Breast epithelium (tissue), 4 donors: Measurements from ENCODE around the gene REC114. TPM values are rescaled to one million over a fixed set of nuclear protein-coding genes. Genes with fewer than 3 reads are reported as not detected.

Experiments used
- DNase-seq, 2 donors: peaks; one replicate each; pipeline ENCODE4 v3.0.0-alpha.2; 2019; ENCODE audit warnings: low spot score in 2 of 2
- H3K27ac ChIP-seq, 2 donors: fragments of 200-600 bp; sonication (generic) in 1 of 2; one replicate each; pipeline ENCODE4 v1.5.1; 2016 to 2019; ENCODE audit warnings: mild to moderate bottlenecking in 1 of 2
- H3K27me3 ChIP-seq, 2 donors: fragments of 200-600 bp; sonication (generic) in 1 of 2; one replicate each; pipeline versions ENCODE4 v1.5.1 to v1.6.0; 2017 to 2019; ENCODE audit warnings: control low read depth in 1 of 2, mild to moderate bottlenecking in 1 of 2
- H3K36me3 ChIP-seq: fragments of 200-600 bp; one replicate; pipeline ENCODE4 v1.5.1; 2019
- H3K4me1 ChIP-seq, 2 donors: fragments of 200-600 bp; sonication (generic); one replicate each; pipeline ENCODE4 v1.5.1; 2016 to 2019; ENCODE audit warnings: control low read depth in 1 of 2
- H3K4me3 ChIP-seq, 3 donors: fragments of 200-600 bp; sonication (generic); 1 replicate in 2 of 3; 2 replicates in 1 of 3; pipeline ENCODE4 v1.5.1; 2016 to 2019; ENCODE audit warnings: mild to moderate bottlenecking in 3 of 3, moderate library complexity in 2 of 3
- H3K9me3 ChIP-seq, 2 donors: fragments of 200-600 bp; sonication (generic) in 1 of 2; one replicate each; pipeline ENCODE4 v1.5.1; 2016 to 2019; ENCODE audit warnings: control low read depth in 1 of 2
- POLR2A ChIP-seq: fragments of 450-650 bp; IDR thresholded peaks from one replicate; pipeline ENCODE4 v1.6.1; 2016; ENCODE audit warnings: antibody characterized with exemption, mild to moderate bottlenecking, moderate library complexity
- POLR2AphosphoS5 ChIP-seq, 3 donors: sonication (generic); formaldehyde crosslinking; IDR thresholded peaks; one replicate each; pipeline ENCODE4 v1.6.1; 2017; ENCODE audit warnings: antibody characterized with exemption in 3 of 3
- intact Hi-C: fragments of 100-400 bp; cut with DNase I; formaldehyde crosslinking; loops from one replicate; pipeline ENCODE4 v1.15.1; 2023; ENCODE audit warnings: low total_unique reads
- total RNA-seq, 3 donors: library from RNA; depleted of rRNA; stranded (reverse); fragments of >200 nt; gene quantifications; one replicate each; pipeline ENCODE4 v1.1.0, GENCODE V29; 2016
- TF ChIP-seq, protein P1 (sequence below), 3 donors: fragments of 450-650 bp; IDR thresholded peaks; one replicate each; pipeline ENCODE4 v1.5.1; 2016 to 2017; ENCODE audit warnings: antibody characterized with exemption in 3 of 3, mild to moderate bottlenecking in 3 of 3, moderate library complexity in 3 of 3

Gene REC114
- total RNA-seq, 3 donors from 2014 or later = not detected

DNA sequence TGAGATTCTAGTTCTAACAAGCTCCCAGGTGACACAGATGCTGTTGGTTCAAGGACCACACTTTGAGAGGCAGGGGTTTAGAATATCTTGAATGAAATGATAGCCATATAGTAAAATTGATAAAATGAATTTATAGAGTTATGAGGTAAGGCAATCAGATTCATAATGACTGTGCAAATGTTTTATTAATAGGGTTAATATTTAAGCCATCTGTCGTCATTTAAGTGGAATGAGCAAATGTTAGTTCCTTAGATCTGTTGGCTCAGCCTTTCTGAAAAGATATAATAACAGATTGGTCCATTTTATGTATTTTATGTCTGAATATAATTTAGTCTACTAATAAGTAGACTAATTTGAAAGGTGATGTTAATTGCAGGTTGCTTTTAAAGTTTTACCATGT lies 12.9 kb downstream of the REC114 start:
- TF ChIP-seq, protein P1, sequence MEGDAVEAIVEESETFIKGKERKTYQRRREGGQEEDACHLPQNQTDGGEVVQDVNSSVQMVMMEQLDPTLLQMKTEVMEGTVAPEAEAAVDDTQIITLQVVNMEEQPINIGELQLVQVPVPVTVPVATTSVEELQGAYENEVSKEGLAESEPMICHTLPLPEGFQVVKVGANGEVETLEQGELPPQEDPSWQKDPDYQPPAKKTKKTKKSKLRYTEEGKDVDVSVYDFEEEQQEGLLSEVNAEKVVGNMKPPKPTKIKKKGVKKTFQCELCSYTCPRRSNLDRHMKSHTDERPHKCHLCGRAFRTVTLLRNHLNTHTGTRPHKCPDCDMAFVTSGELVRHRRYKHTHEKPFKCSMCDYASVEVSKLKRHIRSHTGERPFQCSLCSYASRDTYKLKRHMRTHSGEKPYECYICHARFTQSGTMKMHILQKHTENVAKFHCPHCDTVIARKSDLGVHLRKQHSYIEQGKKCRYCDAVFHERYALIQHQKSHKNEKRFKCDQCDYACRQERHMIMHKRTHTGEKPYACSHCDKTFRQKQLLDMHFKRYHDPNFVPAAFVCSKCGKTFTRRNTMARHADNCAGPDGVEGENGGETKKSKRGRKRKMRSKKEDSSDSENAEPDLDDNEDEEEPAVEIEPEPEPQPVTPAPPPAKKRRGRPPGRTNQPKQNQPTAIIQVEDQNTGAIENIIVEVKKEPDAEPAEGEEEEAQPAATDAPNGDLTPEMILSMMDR (IDR thresholded peaks at IDR 0.05) = no peak
- no peak for TF ChIP-seq POLR2A
- TF ChIP-seq POLR2AphosphoS5 (IDR thresholded peaks at IDR 0.05) = no peak
- Histone ChIP-seq H3K4me3 (no peak overlapping the region), H3K36me3 (no peaks in the 10 kb centered on the region), H3K27ac (no peak overlapping the region), H3K27me3 (no peaks in the 10 kb centered on the region), H3K9me3 (no peaks in the 10 kb centered on the region), H3K4me1 (no peaks in the 10 kb centered on the region)
- no peak for DNase-seq
- intact Hi-C loops = loop anchor here (5.0 kb wide), 1 partner anchor 261 kb away; no protein-coding TSS in a partner anchor

DNA sequence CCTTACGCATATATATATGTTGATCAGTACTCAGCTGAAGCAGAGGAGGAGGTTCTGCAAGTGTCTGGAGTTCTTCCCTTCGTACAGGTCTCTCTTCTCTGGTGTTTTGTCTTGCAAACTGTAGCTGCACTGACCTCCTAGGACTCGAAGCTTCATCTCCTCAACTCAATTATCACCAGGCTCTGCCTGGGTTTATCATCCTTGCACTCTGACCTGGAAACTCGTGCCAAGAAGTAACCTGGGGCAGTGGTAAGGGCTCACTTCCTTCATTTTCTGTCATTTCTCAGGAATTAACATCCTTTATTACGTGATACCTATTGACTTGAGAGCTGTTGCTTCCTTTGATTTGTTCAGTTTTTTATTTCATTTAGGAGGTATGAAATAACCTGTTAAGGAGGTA lies 14.4 kb downstream of the REC114 start:
- Histone ChIP-seq H3K36me3 (no peaks in the 10 kb centered on the region), H3K27ac (no peak overlapping the region), H3K4me1 (no peaks in the 10 kb centered on the region), H3K9me3 (no peaks in the 10 kb centered on the region), H3K4me3 (no peak overlapping the region), H3K27me3 (no peaks in the 10 kb centered on the region)
- intact Hi-C loops = loop anchor here (5.0 kb wide), 1 partner anchor 260 kb away; no protein-coding TSS in a partner anchor
- no peak for DNase-seq
- TF ChIP-seq, protein P1 (IDR thresholded peaks at IDR 0.05) = no peak
- no peak for TF ChIP-seq POLR2AphosphoS5 (IDR thresholded peaks at IDR 0.05)
- TF ChIP-seq POLR2A = no peak

DNA sequence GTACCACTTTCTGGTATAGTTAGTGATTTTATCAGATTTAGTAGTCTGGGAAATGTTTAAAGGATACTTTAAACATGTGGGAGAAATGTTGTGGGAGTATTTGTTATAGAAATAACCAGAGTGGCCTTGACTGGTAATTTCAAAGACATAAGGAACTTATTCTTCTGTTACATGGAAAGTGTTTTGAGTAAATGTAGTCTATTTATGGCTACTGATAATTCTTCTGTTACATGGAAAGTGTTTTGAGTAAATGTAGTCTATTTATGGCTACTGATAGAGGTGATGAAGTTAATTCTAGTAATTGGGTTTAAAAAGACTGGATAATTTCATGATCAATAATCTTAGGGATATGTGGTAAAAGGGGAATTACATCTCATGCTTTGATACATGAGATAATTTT lies 17.7 kb downstream of the REC114 start:
- H3K4me3 ChIP-seq = no peak overlapping the region
- TF ChIP-seq POLR2A = no peak
- TF ChIP-seq, protein P1 (IDR thresholded peaks at IDR 0.05) = no peak
- TF ChIP-seq POLR2AphosphoS5 (IDR thresholded peaks at IDR 0.05) = no peak
- no peak for DNase-seq
- no peaks in the 10 kb centered on the region for H3K27me3 ChIP-seq
- no peaks in the 10 kb centered on the region for H3K9me3 ChIP-seq
- H3K36me3 ChIP-seq = no peaks in the 10 kb centered on the region
- intact Hi-C loops = no loop called here
- no peaks in the 10 kb centered on the region for H3K4me1 ChIP-seq
- H3K27ac ChIP-seq = no peak overlapping the region

DNA sequence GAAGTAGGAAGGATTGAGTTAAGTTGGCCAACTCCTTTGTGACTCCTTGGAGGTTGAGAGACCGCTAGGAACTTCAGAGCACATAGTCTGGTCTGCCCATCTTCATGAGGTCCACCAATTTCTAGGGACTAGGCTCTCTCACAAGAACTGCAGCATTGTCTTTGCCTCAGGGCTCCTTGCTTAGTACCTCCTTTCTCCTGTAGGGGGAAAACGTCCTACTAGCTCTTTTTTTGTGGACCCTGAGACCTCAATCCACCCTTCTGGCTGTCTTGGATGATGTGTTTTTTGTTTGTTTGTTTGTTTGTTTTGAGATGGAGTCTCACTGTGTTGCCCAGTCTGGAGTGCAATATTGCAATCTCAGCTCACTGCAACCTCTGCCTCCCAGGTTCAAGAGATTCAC lies 21.6 kb downstream of the REC114 start:
- Histone ChIP-seq H3K27ac (no peak overlapping the region), H3K36me3 (no peaks in the 10 kb centered on the region), H3K4me3 (no peak overlapping the region), H3K9me3 (no peaks in the 10 kb centered on the region), H3K27me3 (no peaks in the 10 kb centered on the region), H3K4me1 (no peaks in the 10 kb centered on the region)
- TF ChIP-seq, protein P1 (IDR thresholded peaks at IDR 0.05) = no peak
- no peak for DNase-seq
- intact Hi-C loops = loop anchor here (5.0 kb wide), 1 partner anchor 138 kb away; no protein-coding TSS in a partner anchor

DNA sequence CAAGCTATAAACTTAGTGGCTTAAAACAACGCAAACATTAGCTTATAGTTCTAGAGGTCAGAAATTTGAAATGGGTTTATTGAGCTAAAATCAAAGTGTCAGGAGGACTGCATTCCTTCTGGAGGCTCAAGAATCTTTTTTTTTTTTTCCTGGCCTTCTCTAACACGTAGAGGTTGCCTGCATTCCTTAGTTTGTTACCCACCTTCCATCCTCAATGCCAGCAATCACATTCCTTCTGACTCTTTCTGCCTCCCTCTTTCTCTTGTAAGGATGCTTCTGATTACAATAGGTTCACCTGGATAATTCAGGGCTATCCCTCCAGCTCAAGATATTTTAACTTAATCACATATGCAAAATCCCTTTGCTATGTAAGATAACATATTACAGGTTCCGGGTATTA lies 24.8 kb downstream of the REC114 start:
- Histone ChIP-seq H3K4me3 (no peak overlapping the region), H3K9me3 (no peaks in the 10 kb centered on the region), H3K27me3 (no peaks in the 10 kb centered on the region), H3K36me3 (no peaks in the 10 kb centered on the region), H3K4me1 (no peaks in the 10 kb centered on the region), H3K27ac (no peak overlapping the region)
- no peak for DNase-seq
- intact Hi-C loops = loop anchor here (5.0 kb wide), 1 partner anchor 135 kb away; no protein-coding TSS in a partner anchor
- no peak for TF ChIP-seq POLR2A
- no peak for TF ChIP-seq POLR2AphosphoS5 (IDR thresholded peaks at IDR 0.05)
- TF ChIP-seq, protein P1 (IDR thresholded peaks at IDR 0.05) = no peak
